ENCODE data around the gene ATP5PF. TPM values are rescaled to one million over a fixed set of nuclear protein-coding genes. Genes with fewer than 3 reads are reported as not detected.
A peak's percentile ranks its signal among the peaks of the same experiment; 100 is the strongest.

The ATP5PF gene
- total and polyA plus RNA-seq, 2 donors (not counting 3 experiments of a cell fraction or from before 2014, with no cell fraction given), result 132 to 194 TPM

- Histone ChIP-seq H3K4me2 (ENCODE audit: insufficient read depth, low read length) (peak overlapping the region; percentile 86), H2AFZ (ENCODE audit: low read depth, low read length) (peak overlapping the region; percentile 84), H3K9ac (replicated peaks; ENCODE audit: extremely low read depth, insufficient read depth, low read length) (no peak overlapping the region), H3K4me3 (replicated peaks in 1 of 3; ENCODE audit: insufficient read depth in 1 of 3, low read depth in 1 of 3, low read length in 3 of 3) (no peak overlapping the region), H3K79me2 (ENCODE audit: control insufficient read depth, insufficient read depth, low read length) (no peaks in the 10 kb centered on the region), H3K36me3 (ENCODE audit: control insufficient read depth in 2 of 2, extremely low read depth in 1 of 2, insufficient read depth in 2 of 2, low read length in 2 of 2) (no peaks in the 10 kb centered on the region), H3K9me1 (replicated peaks; ENCODE audit: control insufficient read depth, extremely low read depth, insufficient read depth, low read length) (no peaks in the 10 kb centered on the region), H3K27me3 (ENCODE audit: control insufficient read depth in 2 of 2, insufficient read depth in 2 of 2, low read length in 2 of 2) (no peaks in the 10 kb centered on the region), H4K20me1 (replicated peaks; ENCODE audit: control insufficient read depth, extremely low read depth, insufficient read depth, low read length) (no peaks in the 10 kb centered on the region), H3K27ac (ENCODE audit: insufficient read depth, low read depth, low read length) (no peak overlapping the region), H3K4me1 (ENCODE audit: control insufficient read depth, extremely low read depth, insufficient read depth, low read length) (peaks cover 10% of the 10 kb centered on the region), H3K9me3 (replicated peaks; ENCODE audit: control insufficient read depth, insufficient read depth, low read length) (no peaks in the 10 kb centered on the region)
- TF ChIP-seq JUN (IDR thresholded peaks at IDR 0.05; ENCODE audit: borderline replicate concordance, insufficient read depth, insufficient read length, low read depth), result no peak
- TF ChIP-seq MAX (IDR thresholded peaks at IDR 0.05; ENCODE audit: insufficient read depth, insufficient read length), result no peak
- no peak for TF ChIP-seq FOS (IDR thresholded peaks at IDR 0.05; ENCODE audit: borderline replicate concordance, insufficient read depth, low read length)
- TF ChIP-seq POLR2AphosphoS5 (IDR thresholded peaks at IDR 0.05; ENCODE audit: insufficient read depth, low read depth, low read length), result no peak
- TF ChIP-seq MYC (IDR thresholded peaks at IDR 0.05; ENCODE audit: low read depth, low read length), result no peak
- TF ChIP-seq GATA2 (IDR thresholded peaks at IDR 0.05; ENCODE audit: insufficient read depth, insufficient read length, low read depth, low read length), result no peak
- no peak for TF ChIP-seq POLR2A (IDR thresholded peaks at IDR 0.05; ENCODE audit: low read depth, low read length)
- TF ChIP-seq EZH2 (IDR thresholded peaks at IDR 0.05; ENCODE audit: borderline replicate concordance, low read depth, low read length, severe bottlenecking), result no peak
- TF ChIP-seq CTCF (IDR thresholded peaks at IDR 0.05; ENCODE audit: extremely low read depth in 1 of 2, insufficient read depth in 1 of 2, low read depth in 1 of 2, low read length in 2 of 2), result no peak
- peak; percentile 62 for DNase-seq (ENCODE audit: low read depth, low spot score)
- dilution Hi-C loops (cut with MboI; ENCODE audit: extremely low pct_ligation_motif_present, low sequenced_read_pairs) (no loop called here), intact Hi-C loops (cut with micrococcal nuclease) (loop anchor here (2.0 kb wide), 1 partner anchor 20 kb away; no protein-coding TSS in a partner anchor)
- ChIA-PET CTCF (no interaction called here), POLR2A (no interaction called here)
- BruUV-seq (replicated peaks), result no TSS peak
- FAIRE-seq, result peak; percentile 73
Observed at GRCh38 chr21:25688275-25689155, 46.2 kb downstream of the ATP5PF start.
